HG03159 (cell line): ENCODE data around the gene AVP.

ENCODE experiments used
- ATAC-seq: cut with Tn5 transposase; IDR thresholded peaks from one replicate; pipeline ENCODE4 v1.9.1; 2021; ENCODE audit warnings: mild to moderate bottlenecking, moderate library complexity; ENCODE audit not compliant: unreplicated experiment

Gene AVP

GRCh38 chr20:3111507-3111906, 27.0 kb upstream of the AVP start:
- ATAC-seq: no peak

GRCh38 chr20:3109350-3110302, 25.1 kb upstream of the AVP start:
- no peak for ATAC-seq

- no peak for ATAC-seq
These were observed 23.0 kb upstream of the AVP start for GRCh38 chr20:3107464-3108025.

GRCh38 chr20:3106658-3107463, 22.3 kb upstream of the AVP start:
- no peak for ATAC-seq

- ATAC-seq: no peak
These were observed 21.7 kb upstream of the AVP start for GRCh38 chr20:3106185-3106584.

GRCh38 chr20:3105256-3106137, 21.0 kb upstream of the AVP start:
- ATAC-seq: no peak

GRCh38 chr20:3103369-3104032, 19.0 kb upstream of the AVP start:
- ATAC-seq: no peak

- ATAC-seq: no peak
These were observed 18.2 kb upstream of the AVP start for GRCh38 chr20:3102575-3103368.

GRCh38 chr20:3101737-3102574, 17.4 kb upstream of the AVP start:
- no peak for ATAC-seq

GRCh38 chr20:3101251-3101650, 16.7 kb upstream of the AVP start:
- no peak for ATAC-seq

- no peak for ATAC-seq
These were observed 16.0 kb upstream of the AVP start for GRCh38 chr20:3100480-3100879.

GRCh38 chr20:3094848-3095629, 10.5 kb upstream of the AVP start:
- ATAC-seq: no peak

- ATAC-seq: no peak
These were observed 9.4 kb upstream of the AVP start for GRCh38 chr20:3093861-3094361.

- ATAC-seq: no peak
These were observed 8.3 kb upstream of the AVP start for GRCh38 chr20:3092611-3093379.

- no peak for ATAC-seq
These were observed 6.0 kb upstream of the AVP start for GRCh38 chr20:3090565-3090964.

GRCh38 chr20:3088031-3088430, 3.5 kb upstream of the AVP start:
- ATAC-seq: no peak
